ENCODE results near the gene ZNF618.

The ZNF618 gene

DNA sequence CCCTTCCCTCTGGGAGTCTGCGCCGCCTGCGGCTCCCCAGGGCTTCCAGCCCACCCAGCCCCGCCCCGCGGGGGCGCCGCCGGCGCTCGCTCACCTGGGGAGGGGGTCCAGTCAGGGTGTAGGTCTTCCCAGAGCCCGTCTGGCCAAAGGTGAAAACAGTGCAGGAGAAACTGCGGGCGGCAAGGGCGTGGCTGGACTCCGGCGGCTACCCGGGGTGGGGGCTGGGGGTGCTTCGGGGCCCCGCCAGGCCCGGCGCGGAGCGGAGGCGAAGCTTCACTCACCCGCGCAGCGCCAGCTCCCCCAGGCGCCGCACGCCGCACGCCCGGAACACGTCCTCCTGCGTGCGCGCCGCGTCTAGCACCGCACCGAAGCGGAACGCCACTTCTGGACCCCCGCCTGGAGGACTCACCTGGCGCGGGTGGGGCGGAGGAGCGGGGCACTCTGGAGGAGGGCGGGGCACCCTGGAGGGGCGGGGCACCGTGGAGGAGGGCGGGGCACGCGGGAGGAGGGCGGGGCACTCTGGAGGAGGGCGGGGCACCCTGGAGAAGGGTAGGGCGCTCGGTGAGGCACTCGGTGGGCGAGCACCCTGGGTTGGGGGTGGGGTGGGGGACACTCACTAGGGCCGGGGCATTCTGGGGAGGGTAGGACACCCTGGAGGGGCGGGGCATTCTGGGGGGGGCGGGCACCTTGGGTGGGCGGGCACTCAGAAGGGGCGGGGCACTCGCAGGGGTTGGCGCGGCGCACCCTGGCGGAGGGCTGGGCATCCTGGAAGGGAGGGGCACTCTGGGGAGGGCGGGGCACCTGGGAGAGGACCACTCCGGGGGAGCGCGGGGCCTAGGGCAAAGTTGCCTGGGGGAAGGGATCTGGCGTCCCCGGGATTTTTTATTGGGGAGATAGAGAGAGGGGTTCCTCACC, 222.2 kb downstream of the ZNF618 start:
- DNase-seq (ENCODE audit: low read depth, low spot score) = no peak

DNA sequence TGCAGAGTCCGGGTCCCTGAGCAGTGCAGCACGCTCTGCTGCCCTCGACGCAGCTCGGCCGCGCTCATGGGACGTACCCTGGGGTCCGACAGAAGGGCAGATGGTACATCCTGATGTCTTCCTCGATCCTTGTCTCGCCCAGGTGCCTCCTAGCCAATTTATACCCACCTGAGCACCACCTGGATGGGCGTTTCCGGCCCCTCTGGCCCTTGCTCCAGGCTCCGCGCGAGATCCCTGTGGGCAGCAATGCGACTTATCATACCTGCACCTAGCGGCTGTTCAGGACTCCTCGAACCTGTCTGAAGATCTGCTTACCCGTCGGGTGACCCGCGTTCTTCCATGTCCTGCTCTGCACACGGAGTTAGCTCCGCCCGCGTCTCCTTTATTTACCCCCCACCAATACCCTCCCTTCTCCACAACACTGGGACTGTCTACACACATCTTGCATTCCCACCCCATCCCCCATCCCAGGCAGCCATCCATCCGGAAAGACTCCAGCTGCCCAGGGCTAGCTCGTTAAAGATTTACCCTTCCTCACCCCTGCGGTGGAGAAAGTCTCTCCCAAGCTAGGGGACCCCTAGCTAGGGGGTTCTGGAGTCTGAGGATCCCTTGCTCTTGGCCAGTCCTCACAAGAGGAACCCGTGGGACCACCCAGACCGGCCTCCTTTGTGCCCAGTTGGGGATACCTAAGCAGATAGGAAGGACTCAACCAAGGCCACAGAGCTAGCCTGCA, 223.0 kb downstream of the ZNF618 start, which contains the start of gene KIF12:
TSS of gene KIF12 (minus strand) at position 357 of the 733 bp plus-strand sequence. CDS start at position 341, 16 bp downstream.
- no peak for DNase-seq (ENCODE audit: low read depth, low spot score)

DNA sequence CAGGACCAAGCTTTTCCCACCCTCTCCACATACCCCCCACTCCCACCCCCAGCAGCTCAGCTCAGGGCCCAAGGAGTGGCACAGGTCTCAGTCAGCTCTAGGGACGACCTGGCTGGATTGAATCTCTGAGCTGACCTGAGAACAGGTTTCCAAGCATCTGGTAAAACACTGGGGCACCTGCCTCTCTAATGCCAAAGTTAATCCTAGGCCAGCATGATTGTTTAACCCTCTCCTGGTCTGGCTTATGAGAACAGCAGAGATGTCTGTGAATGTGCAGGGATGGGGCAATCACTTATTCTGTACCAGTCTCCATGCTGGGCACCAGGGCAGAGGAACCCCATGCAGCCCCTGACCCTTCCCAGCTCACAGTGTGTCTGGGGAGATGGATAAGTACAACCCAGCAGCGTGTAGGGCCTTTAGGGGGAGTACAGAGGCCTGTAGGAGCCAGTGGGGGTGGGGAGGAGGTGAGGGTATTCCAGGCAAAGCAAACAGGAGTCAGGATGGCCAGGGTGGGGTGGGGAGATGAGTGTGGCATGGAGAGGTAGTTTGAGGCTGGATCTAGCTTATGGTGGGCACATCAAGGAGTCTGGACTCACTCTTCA, 223.7 kb downstream of the ZNF618 start:
- DNase-seq (ENCODE audit: low read depth, low spot score) = no peak

DNA sequence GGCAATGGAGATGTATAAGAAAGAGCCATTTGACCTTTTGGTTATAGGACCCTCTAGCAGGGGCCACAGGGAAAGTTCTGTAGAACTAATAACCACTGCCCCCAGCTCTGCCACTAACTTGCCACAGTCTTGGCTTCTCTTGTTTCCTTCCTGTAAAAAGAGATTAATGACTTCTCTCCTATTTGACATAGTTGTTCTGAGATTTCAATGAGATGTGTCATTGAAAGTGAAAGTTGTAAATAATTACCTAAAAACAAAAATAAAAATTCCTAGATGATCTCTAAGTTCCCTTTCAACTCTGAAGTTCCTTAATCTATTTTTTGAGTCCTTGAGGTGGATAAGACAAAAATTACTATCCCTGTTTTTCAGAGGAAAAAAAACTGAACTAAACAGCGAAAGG, 224.4 kb downstream of the ZNF618 start:
- DNase-seq (ENCODE audit: low read depth, low spot score) = no peak

DNA sequence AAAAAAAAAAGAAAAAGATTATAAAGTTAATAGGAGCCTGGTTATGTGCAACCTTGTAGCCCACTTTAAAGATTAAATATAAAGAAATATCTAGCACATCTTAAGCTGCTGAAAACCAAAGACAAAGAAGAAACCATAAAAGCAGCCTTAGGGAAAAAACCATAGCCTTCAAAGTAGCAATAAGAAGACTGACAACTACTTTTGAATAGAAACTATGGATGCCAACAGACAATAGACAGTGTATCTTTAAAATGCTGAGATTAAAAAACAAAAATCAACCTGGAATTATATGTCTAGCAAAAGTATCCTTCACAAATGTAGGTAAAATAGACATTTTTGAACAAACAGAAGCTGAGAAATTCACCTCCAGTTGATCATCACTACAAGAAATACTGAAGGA, 226.4 kb downstream of the ZNF618 start:
- no peak for DNase-seq (ENCODE audit: low read depth, low spot score)

DNA sequence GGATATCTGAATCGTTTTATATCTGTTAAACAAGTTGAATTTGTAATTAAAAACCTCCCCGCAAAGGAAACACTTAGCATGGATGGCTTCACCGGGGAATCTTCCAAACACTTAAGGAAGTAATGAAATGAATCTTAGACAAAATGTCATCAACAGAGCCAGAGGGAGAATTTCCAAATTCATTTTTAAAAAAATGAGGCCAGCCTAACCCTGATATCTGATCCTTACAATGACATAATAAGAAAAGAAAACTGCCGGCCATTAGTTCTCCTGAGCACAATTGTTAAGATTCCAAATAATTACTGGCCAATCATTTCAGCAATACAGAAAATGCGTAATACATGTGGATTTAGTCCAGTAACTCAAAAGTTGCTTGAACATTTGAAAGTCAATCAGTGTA, 229.1 kb downstream of the ZNF618 start:
- DNase-seq (ENCODE audit: low read depth, low spot score) = no peak

All from smooth muscle cell of the brain vasculature (primary cell).